Stimulated activated effector memory CD8-positive, alpha-beta T cell treated with anti-CD3 and anti-CD28 coated beads, Interleukin-12 subunit alpha, Interleukin-12 subunit beta, amount 100 ng/mL, for 72 hours (primary cell): Measurements from ENCODE around the gene FREM2.

Experiments
- ATAC-seq: fragments of 150-1000 bp; cut with Tn5 transposase; 2 replicates; pipeline ENCODE4 v1.10.0; 2021
- DNase-seq, 2 donors: peaks; one replicate each; pipeline ENCODE4 v3.0.0; 2021 to 2022; ENCODE audit warnings: low spot score in 2 of 2
- H3K27ac Mint-ChIP-seq: one replicate; pipeline ENCODE4 v1.8.0; 2022; ENCODE audit warnings: mild to moderate bottlenecking, mixed read lengths
- H3K36me3 Mint-ChIP-seq: one replicate; pipeline ENCODE4 v1.8.0; 2022; ENCODE audit warnings: mild to moderate bottlenecking, mixed read lengths
- H3K4me1 Mint-ChIP-seq: one replicate; pipeline ENCODE4 v1.8.0; 2022; ENCODE audit warnings: mixed read lengths
- H3K4me3 Mint-ChIP-seq: one replicate; pipeline ENCODE4 v1.8.0; 2022; ENCODE audit warnings: mild to moderate bottlenecking, mixed read lengths
- H3K9me3 Mint-ChIP-seq: one replicate; pipeline ENCODE4 v1.8.0; 2022; ENCODE audit warnings: mixed read lengths

The FREM2 gene

DNA sequence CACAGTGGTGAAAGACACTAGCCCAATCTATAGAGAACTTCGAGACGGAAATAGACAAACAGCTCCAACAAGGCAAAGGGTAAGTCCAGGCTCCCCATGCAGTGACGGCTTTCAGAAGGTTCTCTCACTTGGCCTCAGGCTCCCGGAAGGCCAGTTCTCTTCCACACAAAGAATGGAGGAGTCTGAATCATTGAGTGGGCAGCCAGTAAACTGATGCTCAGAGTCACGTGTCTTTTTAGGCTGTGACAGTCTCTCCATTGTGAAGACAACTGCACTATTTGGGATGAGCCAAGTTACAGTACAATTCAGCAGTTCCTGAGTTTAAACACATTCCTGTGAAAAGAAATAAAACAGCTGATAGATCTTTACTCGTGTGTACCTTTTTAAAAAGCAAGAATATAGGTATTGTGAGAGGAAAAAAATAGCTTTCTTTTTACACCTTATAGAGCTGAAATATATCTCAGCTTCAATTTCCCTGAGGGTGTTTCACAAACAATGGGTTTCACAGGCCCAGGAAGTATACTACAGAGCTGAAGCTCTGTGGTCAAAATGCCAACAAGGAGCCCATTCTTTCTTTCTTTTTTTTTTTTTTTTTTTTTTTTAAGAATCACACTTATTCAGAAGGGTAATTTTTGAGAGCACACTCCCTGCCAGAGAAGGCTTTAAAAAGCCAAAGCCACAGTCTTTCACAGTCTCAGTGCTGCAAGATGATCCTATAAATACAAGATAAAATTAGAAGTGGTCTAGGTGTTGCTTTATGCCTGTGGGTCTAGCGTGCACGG lies 135.1 kb downstream of the FREM2 start:
- Mint-ChIP-seq H3K4me3 (no peak overlapping the region), H3K27ac (no peak overlapping the region), H3K9me3 (no peaks in the 10 kb centered on the region), H3K36me3 (no peaks in the 10 kb centered on the region), H3K4me1 (no peaks in the 10 kb centered on the region)
- DNase-seq, result no peak
- ATAC-seq, result no peak

DNA sequence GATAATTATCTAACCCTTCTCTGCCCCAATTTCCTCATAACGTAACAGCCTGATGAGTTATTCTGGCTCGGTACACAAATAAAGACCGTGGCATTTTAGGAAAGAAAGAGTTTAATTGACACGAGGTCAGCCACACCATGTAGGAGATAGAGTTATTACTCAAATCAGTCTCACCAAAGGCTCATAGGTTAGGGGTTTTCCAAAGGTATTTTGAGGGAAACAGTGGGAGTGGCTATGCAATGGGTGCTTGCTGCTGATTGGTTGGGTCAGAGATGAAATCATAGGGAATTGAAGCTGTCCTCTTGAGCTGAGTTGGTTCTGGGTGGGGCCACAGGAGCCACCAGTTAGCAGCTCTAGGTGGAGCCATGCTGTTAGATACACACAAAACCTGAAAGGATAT lies 137.5 kb downstream of the FREM2 start:
- no peak overlapping the region for H3K4me3 Mint-ChIP-seq
- DNase-seq, result no peak

DNA sequence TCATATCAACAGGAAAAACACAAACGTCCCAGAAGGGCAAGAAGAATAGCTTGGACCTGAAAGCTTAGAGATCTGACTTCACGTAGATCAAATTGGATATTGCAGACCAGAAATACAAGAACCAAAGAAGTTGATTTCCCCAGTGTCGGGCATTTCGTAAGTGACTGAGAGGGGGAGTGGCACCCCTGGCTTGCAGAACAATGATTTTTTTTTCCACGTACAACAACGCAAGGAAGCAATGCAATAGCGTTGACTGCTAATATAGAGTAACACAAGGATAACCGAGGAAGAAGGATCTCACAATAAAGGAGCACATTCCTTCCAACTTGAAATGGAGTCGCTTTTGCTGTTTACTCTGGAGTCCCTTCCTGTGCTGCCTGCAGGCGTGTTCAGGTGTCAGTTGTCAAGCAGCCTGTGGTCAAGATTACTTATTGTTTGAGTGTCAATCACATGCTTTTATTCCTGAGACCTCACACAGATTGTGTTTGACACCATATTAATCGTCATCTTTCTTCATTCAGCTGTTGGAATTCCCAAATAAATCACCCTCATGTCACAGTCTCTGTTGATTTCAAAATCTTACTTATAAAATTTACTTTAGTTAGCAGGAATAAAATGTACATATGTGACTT lies 139.4 kb downstream of the FREM2 start:
- H3K4me3 Mint-ChIP-seq, result no peak overlapping the region
- ATAC-seq, result no peak
- no peak overlapping the region for H3K27ac Mint-ChIP-seq
- DNase-seq, result no peak
- no peaks in the 10 kb centered on the region for H3K4me1 Mint-ChIP-seq
- H3K36me3 Mint-ChIP-seq, result no peaks in the 10 kb centered on the region
- H3K9me3 Mint-ChIP-seq, result peaks cover 2% of the 10 kb centered on the region

More for the DNA sequence above, 137.5 kb downstream of the FREM2 start:
- H3K9me3 Mint-ChIP-seq, result no peaks in the 10 kb centered on the region
- H3K27ac Mint-ChIP-seq, result no peak overlapping the region
- peak; percentile 65 for ATAC-seq
- H3K36me3 Mint-ChIP-seq, result no peaks in the 10 kb centered on the region
- H3K4me1 Mint-ChIP-seq, result no peaks in the 10 kb centered on the region

DNA sequence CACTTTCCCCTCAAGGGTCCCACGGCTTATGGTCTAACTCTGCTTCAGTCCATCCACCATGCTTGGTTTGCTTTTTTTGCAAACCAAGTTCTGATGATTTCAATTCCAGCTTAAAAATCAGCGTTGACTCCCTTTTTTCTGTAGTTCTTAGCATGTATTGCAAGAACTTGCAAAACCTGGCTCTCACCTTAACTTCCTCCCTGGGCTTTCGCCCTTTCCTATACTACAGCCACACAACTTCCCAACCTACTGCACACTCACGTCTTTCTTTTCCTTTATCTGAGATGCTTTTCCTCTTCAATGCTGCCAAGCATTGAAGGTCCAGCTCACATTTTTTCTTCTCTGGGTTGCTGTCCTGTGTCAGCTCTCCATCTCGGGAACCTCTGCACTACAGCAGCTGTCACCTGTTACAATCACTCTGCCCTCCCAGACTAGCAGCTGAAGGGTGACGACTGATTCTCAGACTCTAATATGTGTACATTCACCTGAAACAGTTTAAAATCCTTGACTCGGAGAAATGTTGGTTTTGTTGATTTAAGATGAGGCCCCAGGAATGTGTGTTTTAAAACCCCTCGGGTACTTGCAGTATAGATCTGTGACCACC lies 143.7 kb downstream of the FREM2 start:
- H3K9me3 Mint-ChIP-seq, result peaks cover 2% of the 10 kb centered on the region
- H3K4me1 Mint-ChIP-seq, result no peaks in the 10 kb centered on the region
- H3K4me3 Mint-ChIP-seq, result no peak overlapping the region
- H3K36me3 Mint-ChIP-seq, result no peaks in the 10 kb centered on the region
- H3K27ac Mint-ChIP-seq, result no peak overlapping the region
- ATAC-seq (no peak), DNase-seq (no peak)

DNA sequence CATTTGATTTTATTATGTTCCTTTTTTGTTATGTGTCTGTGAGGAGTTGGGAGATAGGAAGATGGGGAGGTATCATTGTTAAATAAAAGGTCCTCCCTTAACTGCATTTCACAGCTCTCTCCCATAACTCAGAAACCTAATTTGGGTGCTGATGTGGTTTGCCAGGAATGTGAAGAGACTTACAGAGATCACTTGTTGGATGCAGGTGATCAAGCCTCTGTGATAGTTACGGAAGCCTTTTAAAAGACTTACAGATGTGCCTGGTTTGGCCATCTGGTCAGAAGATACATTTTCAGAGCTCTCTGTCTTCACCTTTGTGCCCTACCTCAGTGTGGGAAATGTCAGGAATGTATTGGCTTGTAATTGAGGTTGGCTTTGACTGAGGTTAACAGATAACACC lies 157.7 kb downstream of the FREM2 start:
- Mint-ChIP-seq H3K36me3 (no peaks in the 10 kb centered on the region), H3K9me3 (no peaks in the 10 kb centered on the region)
- ATAC-seq, result no peak

DNA sequence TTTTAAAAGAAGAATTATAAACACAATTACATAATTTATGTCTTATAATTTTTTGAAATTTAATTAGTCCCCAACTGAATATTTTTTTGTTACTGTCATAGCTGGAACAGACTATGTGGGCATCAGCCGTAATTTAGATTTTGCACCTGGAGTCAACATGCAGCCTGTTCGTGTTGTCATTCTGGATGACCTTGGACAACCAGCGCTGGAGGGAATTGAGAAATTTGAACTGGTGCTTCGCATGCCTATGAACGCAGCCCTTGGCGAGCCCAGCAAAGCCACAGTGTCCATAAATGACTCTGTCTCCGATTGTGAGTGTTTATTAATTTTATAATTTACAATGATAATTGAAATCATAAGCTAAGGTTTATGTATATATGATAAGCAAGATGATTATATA lies 161.5 kb downstream of the FREM2 start:
- no peaks in the 10 kb centered on the region for H3K9me3 Mint-ChIP-seq
- H3K27ac Mint-ChIP-seq, result no peak overlapping the region
- H3K36me3 Mint-ChIP-seq, result no peaks in the 10 kb centered on the region
- no peaks in the 10 kb centered on the region for H3K4me1 Mint-ChIP-seq
- no peak for ATAC-seq
- no peak for DNase-seq
- H3K4me3 Mint-ChIP-seq, result no peak overlapping the region

More for the DNA sequence above, 157.7 kb downstream of the FREM2 start:
- no peak overlapping the region for H3K27ac Mint-ChIP-seq
- no peaks in the 10 kb centered on the region for H3K4me1 Mint-ChIP-seq
- no peak for DNase-seq
- no peak overlapping the region for H3K4me3 Mint-ChIP-seq

DNA sequence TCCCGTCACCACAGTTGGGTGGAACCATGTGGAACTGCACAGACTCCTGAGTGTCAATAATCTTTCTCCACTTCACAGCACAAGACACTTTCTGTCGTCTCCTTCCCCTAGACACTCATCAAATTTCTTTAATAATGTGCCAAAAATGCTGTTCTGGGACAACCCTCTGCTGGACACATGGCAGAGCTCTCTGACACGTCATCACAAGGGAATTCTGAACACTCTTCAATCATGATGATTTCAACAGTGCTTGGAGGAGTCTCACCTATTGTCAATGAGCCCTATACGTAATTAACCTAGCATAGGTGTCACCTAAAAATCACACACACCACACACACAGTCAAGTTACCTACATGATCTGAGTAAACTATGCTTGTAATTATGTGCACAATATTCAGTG lies 162.4 kb downstream of the FREM2 start:
- Mint-ChIP-seq H3K36me3 (no peaks in the 10 kb centered on the region), H3K4me1 (no peaks in the 10 kb centered on the region), H3K27ac (no peak overlapping the region), H3K9me3 (no peaks in the 10 kb centered on the region), H3K4me3 (no peak overlapping the region)
- no peak for DNase-seq
- no peak for ATAC-seq

DNA sequence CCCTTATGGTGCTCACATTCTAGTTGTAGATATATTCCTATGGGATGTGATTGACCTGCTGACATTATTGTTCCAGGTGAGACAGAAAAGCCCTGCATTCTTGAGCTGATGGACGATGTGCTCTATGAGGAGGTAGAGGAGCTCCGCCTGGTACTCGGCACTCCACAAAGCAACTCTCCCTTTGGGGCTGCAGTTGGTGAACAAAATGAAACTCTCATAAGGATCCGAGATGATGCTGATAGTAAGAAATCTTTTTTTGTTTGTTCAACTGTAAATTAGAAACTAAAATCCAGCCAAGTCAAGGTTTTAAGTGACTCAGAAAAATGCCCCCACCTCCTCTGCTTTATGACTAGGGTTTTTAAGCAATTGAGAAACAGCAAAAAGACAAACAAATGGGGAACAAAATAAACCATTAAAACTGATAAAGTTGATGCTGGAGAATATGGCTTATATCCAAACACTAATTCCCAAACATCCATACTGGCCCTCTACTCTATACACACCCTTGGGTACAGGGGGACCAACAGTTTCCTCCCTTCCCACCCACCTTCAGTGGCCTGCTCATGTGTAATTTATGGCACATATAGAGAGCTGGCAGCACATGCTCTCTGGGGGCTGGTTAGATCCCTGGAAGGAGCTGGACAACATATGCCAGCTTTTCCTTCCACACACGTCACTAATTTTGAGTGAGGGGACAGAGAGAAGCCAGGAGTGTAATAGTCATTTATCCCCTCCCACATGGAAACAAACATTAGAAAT lies 164.2 kb downstream of the FREM2 start:
- Mint-ChIP-seq H3K4me1 (no peaks in the 10 kb centered on the region), H3K36me3 (no peaks in the 10 kb centered on the region), H3K9me3 (no peaks in the 10 kb centered on the region), H3K4me3 (no peak overlapping the region), H3K27ac (no peak overlapping the region)
- no peak for DNase-seq
- no peak for ATAC-seq

DNA sequence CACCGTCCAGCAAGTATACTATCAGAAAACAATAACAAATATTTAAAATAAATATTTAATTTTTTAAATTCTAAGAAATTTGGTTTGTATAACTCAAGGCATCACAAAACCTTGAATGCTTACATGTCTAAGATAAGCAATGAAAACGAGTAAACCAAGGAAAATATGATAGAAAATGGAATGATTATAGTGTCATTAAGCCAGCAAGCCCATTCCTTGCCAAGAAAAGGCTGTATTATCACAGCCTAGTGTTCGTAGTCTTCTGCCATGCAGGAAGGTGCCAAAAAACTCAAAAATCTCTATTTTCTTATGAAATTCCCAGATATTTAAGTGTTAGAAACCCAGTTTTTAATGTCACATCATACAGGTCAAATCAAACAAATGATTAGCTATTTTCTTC lies 167.3 kb downstream of the FREM2 start:
- no peak for DNase-seq
- H3K36me3 Mint-ChIP-seq, result no peaks in the 10 kb centered on the region
- ATAC-seq, result no peak
- no peak overlapping the region for H3K27ac Mint-ChIP-seq
- H3K4me1 Mint-ChIP-seq, result no peaks in the 10 kb centered on the region
- no peak overlapping the region for H3K4me3 Mint-ChIP-seq
- no peaks in the 10 kb centered on the region for H3K9me3 Mint-ChIP-seq

DNA sequence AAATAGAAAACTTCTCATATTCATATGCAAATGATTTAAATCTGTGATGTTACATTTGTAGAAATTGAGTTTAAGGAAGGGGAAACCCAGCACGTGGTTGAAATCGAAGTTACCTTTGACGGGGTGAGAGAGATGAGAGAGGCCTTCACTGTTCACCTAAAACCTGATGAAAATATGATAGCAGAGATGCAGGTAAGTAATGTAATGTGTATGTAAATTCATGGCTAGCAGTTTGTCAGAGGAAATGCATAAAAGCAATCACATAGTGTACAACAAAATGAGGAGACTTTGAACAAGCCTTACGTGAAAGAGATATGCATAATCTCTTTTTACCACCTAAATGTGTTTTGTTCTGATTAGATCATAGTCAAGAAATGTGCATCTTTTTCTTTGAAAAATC lies 169.2 kb downstream of the FREM2 start:
- ATAC-seq (peak; percentile 8), DNase-seq (no peak)
- Mint-ChIP-seq H3K36me3 (no peaks in the 10 kb centered on the region), H3K4me1 (no peaks in the 10 kb centered on the region), H3K9me3 (no peaks in the 10 kb centered on the region), H3K4me3 (no peak overlapping the region), H3K27ac (no peak overlapping the region)

DNA sequence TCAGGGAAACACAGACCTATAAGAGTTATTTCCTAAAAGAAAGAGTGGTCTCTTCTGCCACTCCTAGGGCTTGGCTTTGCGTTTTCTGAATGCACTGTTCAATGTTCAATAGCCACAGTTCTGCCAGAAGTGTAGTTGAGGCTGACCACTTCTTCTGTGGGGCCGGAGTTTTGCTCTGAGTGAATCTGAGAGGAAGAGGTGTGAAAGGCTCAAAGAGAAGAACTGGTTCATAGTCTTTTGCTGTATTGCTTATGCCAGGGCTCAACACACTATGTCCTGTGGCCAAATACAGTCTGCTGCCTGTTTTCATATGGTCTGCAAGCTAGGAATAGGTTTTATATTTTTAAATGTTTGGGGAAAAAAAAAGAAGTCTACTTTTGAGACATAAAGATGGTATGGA lies 175.6 kb downstream of the FREM2 start:
- no peak for ATAC-seq
- Mint-ChIP-seq H3K27ac (no peak overlapping the region), H3K4me1 (no peaks in the 10 kb centered on the region)

DNA sequence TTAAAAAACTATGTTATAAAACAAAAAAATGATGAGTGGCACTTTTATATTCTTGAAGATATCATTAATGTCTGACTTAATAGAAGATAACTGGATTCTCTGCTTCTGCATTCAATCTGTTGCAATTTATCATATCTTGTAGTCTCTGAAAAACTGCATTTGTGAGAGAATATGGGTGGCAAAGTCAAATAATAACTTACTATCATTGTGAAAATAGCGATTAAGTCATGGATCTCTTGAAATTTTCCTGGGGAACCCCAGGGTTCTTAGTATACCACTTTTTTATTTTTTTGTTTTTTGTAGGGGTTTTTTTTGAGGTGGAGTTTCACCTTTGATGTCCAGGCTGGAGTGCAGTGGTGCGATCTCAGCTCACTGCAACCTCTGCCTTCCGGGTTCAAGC lies 176.7 kb downstream of the FREM2 start:
- no peak for DNase-seq
- Mint-ChIP-seq H3K27ac (no peak overlapping the region), H3K36me3 (no peaks in the 10 kb centered on the region), H3K9me3 (no peaks in the 10 kb centered on the region), H3K4me3 (no peak overlapping the region), H3K4me1 (no peaks in the 10 kb centered on the region)
- ATAC-seq, result no peak

More for the DNA sequence above, 175.6 kb downstream of the FREM2 start:
- Mint-ChIP-seq H3K9me3 (no peaks in the 10 kb centered on the region), H3K4me3 (no peak overlapping the region), H3K36me3 (no peaks in the 10 kb centered on the region)
- no peak for DNase-seq

DNA sequence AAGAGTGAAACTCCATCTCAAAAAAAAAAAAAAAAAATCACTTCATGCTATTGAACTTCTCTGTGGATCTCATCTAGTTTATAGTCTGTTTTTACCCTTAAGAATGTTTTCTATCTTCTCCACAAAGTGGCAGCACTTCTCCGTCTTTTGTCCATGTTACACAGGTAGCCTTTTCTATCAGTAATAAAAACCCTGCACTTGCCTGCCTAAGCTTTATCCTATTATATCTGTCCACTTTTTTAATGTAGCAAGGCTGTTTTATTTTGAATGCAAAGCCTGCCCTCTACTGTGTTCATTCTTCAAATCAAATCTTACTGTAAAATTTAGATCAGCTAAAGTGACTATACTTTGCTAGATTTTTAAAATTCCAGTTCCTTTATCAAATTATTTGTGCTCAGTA lies 179.8 kb downstream of the FREM2 start:
- H3K36me3 Mint-ChIP-seq, result no peaks in the 10 kb centered on the region
- ATAC-seq, result no peak
- H3K4me1 Mint-ChIP-seq, result no peaks in the 10 kb centered on the region
- no peak overlapping the region for H3K4me3 Mint-ChIP-seq
- no peak for DNase-seq
- no peaks in the 10 kb centered on the region for H3K9me3 Mint-ChIP-seq
- H3K27ac Mint-ChIP-seq, result no peak overlapping the region

DNA sequence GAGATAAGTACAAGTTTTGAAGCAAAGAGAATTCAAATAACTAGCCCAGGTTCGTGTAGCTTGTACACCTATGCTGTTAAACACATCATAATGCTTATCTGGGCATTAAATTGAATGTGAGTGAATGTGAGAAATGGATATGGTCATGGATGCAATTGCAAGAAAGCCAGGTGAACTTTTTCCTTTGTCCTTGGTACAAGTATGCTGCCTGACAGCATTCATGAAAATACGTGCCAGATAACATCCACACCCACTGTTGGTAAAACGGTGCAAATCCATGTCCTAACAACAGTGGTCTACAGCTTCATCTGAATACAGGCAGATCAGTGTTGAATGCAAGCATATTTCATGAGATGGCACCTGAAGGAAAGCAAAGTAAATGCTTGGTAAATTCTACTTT lies 181.5 kb downstream of the FREM2 start:
- Mint-ChIP-seq H3K4me3 (no peak overlapping the region), H3K9me3 (no peaks in the 10 kb centered on the region), H3K36me3 (no peaks in the 10 kb centered on the region), H3K27ac (no peak overlapping the region), H3K4me1 (no peaks in the 10 kb centered on the region)
- DNase-seq, result no peak
- no peak for ATAC-seq

DNA sequence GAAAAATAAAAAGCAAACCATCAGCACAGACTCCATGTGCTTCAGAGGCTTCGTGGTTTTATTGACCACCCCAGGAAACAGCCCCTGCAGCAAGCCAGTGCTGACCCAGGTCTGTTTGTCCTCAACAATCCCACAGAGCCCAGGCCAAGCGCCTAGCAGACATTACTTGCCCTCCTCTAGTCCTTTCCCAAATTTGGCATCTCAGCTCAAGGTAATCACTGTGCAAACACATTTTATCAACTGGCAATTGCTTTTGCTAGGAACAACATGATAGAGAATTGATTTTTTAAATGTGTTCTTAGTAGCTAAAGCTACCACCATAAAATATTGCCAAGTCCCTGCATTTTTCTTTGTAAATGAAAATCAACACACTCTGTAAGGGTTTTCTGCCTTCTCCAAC lies 182.0 kb downstream of the FREM2 start:
- no peak overlapping the region for H3K4me3 Mint-ChIP-seq
- ATAC-seq, result no peak
- H3K36me3 Mint-ChIP-seq, result no peaks in the 10 kb centered on the region
- no peak for DNase-seq
- H3K4me1 Mint-ChIP-seq, result no peaks in the 10 kb centered on the region
- no peak overlapping the region for H3K27ac Mint-ChIP-seq
- no peaks in the 10 kb centered on the region for H3K9me3 Mint-ChIP-seq
